Choroid plexus epithelial cell (primary cell): ENCODE measurements around the gene ANGEL1.

Experiments used
- DNase-seq: peaks from one replicate; pipeline ENCODE4 v3.0.0-alpha.2; 2010; ENCODE audit warnings: low read depth
- H3K4me3 ChIP-seq: 2 replicates; pipeline ENCODE4 v1.5.1; 2011; ENCODE audit warnings: low read depth, mild to moderate bottlenecking, control low read depth, low read length, moderate library complexity
- TF ChIP-seq, protein P1 (sequence below): conservative IDR thresholded peaks from 2 replicates; pipeline ENCODE4 v1.5.1; 2011; ENCODE audit warnings: low read depth, mild to moderate bottlenecking, control low read depth, inconsistent platforms, low read length, moderate library complexity

ANGEL1 gene

DNA sequence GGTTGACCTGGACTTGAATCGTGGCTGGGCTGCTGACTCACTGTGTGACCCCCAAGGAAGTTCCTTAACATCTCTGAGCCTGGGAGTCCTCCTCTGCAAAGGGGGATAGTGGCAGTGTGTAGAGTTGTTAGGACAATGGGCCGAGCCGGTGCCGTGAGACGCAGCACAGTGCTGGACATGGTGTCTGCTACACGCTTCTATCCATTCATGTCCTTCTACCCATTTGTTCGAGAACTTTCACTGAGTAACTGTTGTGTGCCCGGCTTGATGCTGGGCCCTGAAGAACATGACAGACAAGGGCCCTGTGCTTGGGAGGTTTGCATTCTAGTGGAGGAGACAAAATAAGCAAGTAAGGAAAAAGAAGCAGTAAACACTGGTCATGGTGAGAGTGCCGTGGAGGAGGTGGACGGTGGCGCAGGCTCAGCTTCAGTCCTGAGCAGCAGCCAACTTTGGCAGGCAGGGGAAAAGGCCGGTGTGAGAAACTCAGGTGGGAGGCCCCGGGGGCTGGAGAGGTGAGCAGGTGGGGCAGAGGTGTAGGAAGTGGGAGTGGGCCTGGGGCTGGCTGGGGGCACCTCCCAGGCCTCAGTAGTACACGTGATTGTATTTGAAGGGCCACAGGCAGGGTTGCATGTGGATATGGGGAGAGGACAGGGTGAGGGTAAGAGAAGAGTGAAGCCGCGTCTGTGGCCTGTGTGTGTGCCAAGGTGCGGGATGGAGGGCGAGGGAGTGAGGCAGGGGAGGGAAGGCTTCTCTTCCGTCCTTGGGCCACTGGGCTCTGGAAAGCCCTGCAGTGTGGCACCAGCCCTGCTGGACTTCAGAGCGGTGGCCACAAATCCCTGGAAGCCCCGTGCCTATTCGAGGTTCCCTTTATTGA, 37.6 kb downstream of the ANGEL1 start:
- no peak for DNase-seq
- no peak overlapping the region for H3K4me3 ChIP-seq
- TF ChIP-seq, protein P1, sequence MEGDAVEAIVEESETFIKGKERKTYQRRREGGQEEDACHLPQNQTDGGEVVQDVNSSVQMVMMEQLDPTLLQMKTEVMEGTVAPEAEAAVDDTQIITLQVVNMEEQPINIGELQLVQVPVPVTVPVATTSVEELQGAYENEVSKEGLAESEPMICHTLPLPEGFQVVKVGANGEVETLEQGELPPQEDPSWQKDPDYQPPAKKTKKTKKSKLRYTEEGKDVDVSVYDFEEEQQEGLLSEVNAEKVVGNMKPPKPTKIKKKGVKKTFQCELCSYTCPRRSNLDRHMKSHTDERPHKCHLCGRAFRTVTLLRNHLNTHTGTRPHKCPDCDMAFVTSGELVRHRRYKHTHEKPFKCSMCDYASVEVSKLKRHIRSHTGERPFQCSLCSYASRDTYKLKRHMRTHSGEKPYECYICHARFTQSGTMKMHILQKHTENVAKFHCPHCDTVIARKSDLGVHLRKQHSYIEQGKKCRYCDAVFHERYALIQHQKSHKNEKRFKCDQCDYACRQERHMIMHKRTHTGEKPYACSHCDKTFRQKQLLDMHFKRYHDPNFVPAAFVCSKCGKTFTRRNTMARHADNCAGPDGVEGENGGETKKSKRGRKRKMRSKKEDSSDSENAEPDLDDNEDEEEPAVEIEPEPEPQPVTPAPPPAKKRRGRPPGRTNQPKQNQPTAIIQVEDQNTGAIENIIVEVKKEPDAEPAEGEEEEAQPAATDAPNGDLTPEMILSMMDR, result no peak

DNA sequence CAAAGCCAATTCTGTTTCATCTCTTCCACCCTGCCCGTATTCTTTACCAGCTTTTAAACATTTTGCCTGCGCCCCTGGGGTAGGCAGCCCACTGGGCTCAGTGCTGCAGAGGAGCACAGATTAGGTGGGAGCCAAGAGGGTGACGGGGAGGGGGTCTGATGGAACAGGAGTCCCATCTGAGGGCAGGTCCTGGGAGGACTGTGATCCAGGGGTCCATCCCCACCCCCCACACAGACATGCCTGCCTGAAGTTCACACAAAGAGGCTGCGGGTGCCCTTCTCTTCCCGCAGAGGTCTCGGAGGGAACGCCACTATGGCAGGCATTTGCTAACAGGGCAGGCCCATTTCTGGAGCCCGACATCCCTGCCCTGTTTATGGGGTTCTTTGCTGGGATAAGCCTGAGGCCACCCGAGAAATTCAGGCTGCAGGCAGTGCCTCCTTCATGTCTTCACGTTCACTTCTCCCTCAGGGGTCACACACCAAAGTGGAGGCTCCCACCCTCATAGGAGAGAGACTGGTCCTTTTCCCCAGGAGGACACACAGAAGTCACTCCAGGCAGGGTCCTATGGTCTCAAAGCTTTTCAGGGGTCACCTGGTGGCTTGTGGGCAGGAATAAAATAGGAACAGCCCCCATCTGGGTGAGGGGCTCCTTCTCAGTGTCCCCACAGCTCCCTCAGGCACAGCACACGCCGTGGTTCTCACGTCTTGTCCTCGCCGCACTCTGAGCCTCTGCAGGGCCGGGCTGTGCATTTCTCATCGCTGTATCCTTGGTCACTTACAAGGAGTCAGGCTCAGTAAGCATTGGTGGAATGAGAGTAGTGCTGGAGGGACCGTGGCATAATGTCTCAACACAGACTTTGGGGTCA, 38.5 kb downstream of the ANGEL1 start:
- TF ChIP-seq, protein P1, result no peak
- no peak for DNase-seq
- no peak overlapping the region for H3K4me3 ChIP-seq

DNA sequence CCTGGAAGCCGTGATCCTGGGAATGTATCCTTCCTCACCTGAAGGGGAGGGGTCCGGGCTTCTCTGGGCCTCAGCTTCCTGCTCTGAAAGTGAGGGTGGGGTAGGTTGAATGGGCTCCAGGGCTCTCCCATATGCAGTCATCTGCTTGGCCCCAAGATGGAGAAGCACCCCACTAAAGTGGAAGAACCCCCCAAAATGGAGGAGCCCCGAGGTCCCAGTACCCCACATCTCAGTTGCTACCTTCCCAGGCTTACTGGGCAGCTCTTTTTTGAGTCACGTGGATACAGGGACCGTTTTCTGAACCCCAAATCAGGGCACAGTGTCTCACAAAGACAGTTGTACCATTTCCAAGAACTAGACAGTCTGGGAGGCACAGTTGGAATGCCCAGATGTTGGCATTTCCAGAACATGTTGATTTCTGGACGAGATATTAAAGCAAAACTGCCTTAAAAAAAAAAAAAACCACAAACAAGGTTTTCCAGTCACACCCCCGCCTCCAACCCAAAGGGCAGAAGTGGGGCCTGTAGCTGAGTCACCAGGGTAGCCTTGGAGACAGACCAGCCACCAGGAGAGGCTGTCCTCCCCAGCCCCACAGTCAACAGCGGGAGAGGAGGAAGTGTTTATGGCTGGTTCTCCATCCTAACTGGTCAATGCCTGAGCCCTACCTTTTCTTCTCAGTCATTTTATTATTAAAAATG, 39.3 kb downstream of the ANGEL1 start:
- no peak overlapping the region for H3K4me3 ChIP-seq
- TF ChIP-seq, protein P1, result peak; percentile 30
- DNase-seq, result peak; percentile 91

DNA sequence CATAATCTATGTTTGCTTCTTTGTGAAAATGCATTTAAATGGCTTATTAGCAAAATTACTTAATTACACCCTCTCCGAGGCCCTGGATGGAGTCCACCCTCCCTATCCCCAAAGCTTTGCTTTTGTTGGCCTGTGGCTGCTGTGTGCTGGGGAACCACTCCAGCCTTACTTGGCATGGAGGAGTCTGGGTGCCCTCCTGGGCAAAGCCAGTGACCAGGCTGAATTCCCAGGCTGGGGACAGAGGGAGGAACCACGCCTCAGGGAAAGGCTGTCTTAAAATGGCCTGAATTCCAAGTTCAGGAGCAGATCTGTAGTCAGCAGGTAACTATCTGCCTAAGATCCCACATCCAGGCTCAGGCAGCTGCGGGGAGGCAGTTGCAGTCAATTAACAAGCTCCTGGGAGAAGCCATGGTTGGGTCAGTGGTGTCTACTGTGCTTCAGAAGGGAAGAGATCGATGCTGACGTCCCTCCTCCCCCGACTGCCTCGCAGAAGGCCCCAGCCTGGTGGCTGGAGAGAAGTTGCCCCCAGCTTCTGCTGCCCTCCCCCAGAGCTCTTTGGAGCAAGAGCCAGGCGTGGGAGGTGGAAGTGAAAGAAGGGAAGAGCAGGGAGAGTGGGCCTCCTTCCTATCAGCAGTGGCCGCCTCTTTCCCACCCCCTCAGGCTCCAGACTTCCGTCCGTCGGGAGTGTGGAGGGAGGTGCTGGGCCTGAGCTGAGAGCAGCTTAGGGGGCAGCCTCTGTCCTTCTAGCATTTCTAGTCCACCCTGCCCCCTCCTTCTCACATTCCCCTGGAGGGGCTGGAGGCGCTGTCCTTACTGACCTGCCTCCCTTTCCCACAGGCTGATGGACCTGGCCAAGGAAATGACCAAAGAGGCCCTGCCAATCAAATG, 40.1 kb downstream of the ANGEL1 start:
- H3K4me3 ChIP-seq, result peak overlapping the region; percentile 8
- TF ChIP-seq, protein P1, result no peak
- peak; percentile 77 for DNase-seq

DNA sequence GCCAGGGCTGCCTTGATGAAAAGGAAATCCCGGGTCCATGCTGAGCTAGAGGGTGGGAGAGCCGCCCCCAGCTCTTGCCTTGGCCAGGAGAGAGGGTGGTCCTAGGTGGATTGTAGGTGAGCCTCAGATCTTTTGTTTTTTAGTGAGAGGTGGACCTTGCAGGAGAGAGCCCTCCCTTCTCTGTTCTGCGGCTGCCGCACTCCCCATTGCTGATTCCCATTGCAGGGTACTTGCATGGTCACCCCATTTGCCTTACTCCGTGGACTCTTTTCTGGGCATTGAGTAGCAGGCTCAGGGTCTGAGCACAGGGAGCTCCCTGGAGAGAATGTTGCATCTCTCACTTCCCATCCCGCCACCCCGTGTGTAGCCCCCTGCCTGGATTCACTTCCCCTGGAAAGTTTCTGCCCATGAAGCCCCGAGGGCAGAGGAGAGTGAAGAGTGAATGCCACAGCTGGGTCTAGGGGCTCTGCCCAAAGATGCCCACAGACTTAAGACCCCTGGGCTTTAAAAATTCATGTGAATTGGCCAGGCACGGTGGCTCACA, 41.2 kb downstream of the ANGEL1 start:
- TF ChIP-seq, protein P1, result no peak
- no peak overlapping the region for H3K4me3 ChIP-seq
- DNase-seq, result no peak
